Mesothelial cell of epicardium (in vitro differentiated cells): ENCODE results near the gene SNX11. TPM values are rescaled to one million over a fixed set of nuclear protein-coding genes. Genes with fewer than 3 reads are reported as not detected.
A peak's percentile ranks its signal among the peaks of the same experiment; 100 is the strongest.

Experiments used
- DNase-seq, 2 experiments: peaks; one replicate each; pipeline ENCODE4 v3.0.0; 2021; ENCODE audit warnings: low spot score in 2 of 2; ENCODE audit not compliant: unreplicated experiment in 2 of 2
- H3K27ac Mint-ChIP-seq: 2 replicates; pipeline ENCODE4 v1.8.0; 2021; ENCODE audit warnings: mixed read lengths
- H3K27me3 Mint-ChIP-seq: 2 replicates; pipeline ENCODE4 v1.8.0; 2021; ENCODE audit warnings: low read depth, mixed read lengths
- H3K36me3 Mint-ChIP-seq: 2 replicates; pipeline ENCODE4 v1.8.0; 2021; ENCODE audit warnings: mixed read lengths
- H3K4me1 Mint-ChIP-seq: 2 replicates; pipeline ENCODE4 v1.8.0; 2021; ENCODE audit warnings: mixed read lengths
- H3K4me3 Mint-ChIP-seq: 2 replicates; pipeline ENCODE4 v1.8.0; 2021; ENCODE audit warnings: mild to moderate bottlenecking, moderate library complexity, mixed read lengths
- H3K9me3 Mint-ChIP-seq: 2 replicates; pipeline ENCODE4 v1.8.0; 2021; ENCODE audit warnings: mixed read lengths
- CTCF ChIP-seq: fragments of 200-600 bp; sonication (generic); IDR thresholded peaks from one replicate; pipeline ENCODE4 v1.5.0; 2021; ENCODE audit warnings: antibody characterized with exemption; ENCODE audit not compliant: unreplicated experiment
- total RNA-seq: library from RNA; stranded (reverse); gene quantifications from 3 replicates; pipeline ENCODE4 v1.2.1, GENCODE V29; 2021

Gene SNX11
- total RNA-seq, 1 donor from 2014 or later = 16.2 TPM

GRCh38 chr17:48128400-48128799, 20.8 kb downstream of the SNX11 start:
- no peak overlapping the region for H3K4me3 Mint-ChIP-seq
- H3K27ac Mint-ChIP-seq = no peak overlapping the region
- no peaks in the 10 kb centered on the region for H3K27me3 Mint-ChIP-seq
- no peak for DNase-seq
- H3K9me3 Mint-ChIP-seq = no peaks in the 10 kb centered on the region
- H3K4me1 Mint-ChIP-seq = no peaks in the 10 kb centered on the region
- peaks cover 5% of the 10 kb centered on the region for H3K36me3 Mint-ChIP-seq
- no peak for TF ChIP-seq CTCF

GRCh38 chr17:48129981-48130380, 22.4 kb downstream of the SNX11 start:
- peaks cover 4% of the 10 kb centered on the region for H3K36me3 Mint-ChIP-seq
- H3K4me3 Mint-ChIP-seq = no peak overlapping the region
- H3K27me3 Mint-ChIP-seq = no peaks in the 10 kb centered on the region
- H3K27ac Mint-ChIP-seq = no peak overlapping the region
- no peak for TF ChIP-seq CTCF
- H3K9me3 Mint-ChIP-seq = no peaks in the 10 kb centered on the region
- H3K4me1 Mint-ChIP-seq = no peaks in the 10 kb centered on the region
- DNase-seq = no peak

- Mint-ChIP-seq H3K4me3 (no peak overlapping the region), H3K27ac (no peak overlapping the region), H3K27me3 (no peaks in the 10 kb centered on the region), H3K9me3 (no peaks in the 10 kb centered on the region), H3K4me1 (no peaks in the 10 kb centered on the region), H3K36me3 (no peaks in the 10 kb centered on the region)
- peak in 1 of 2 experiments; percentile 59 for DNase-seq
- peak; percentile 63 for TF ChIP-seq CTCF
These were observed 23.8 kb downstream of the SNX11 start for GRCh38 chr17:48131216-48131824.

GRCh38 chr17:48132385-48132784, 24.8 kb downstream of the SNX11 start:
- no peak overlapping the region for H3K27ac Mint-ChIP-seq
- H3K36me3 Mint-ChIP-seq = no peaks in the 10 kb centered on the region
- H3K4me1 Mint-ChIP-seq = peaks cover 6% of the 10 kb centered on the region
- DNase-seq = no peak
- no peak overlapping the region for H3K4me3 Mint-ChIP-seq
- no peaks in the 10 kb centered on the region for H3K27me3 Mint-ChIP-seq
- H3K9me3 Mint-ChIP-seq = no peaks in the 10 kb centered on the region
- TF ChIP-seq CTCF = no peak

- no peak for DNase-seq
- no peak for TF ChIP-seq CTCF
- Mint-ChIP-seq H3K9me3 (no peaks in the 10 kb centered on the region), H3K27me3 (no peaks in the 10 kb centered on the region), H3K4me3 (no peak overlapping the region), H3K36me3 (no peaks in the 10 kb centered on the region), H3K27ac (no peak overlapping the region), H3K4me1 (peaks cover 12% of the 10 kb centered on the region)
These were observed 27.4 kb downstream of the SNX11 start for GRCh38 chr17:48134912-48135480.
